ENCODE data around the gene UQCC2.

UQCC2 gene

DNA sequence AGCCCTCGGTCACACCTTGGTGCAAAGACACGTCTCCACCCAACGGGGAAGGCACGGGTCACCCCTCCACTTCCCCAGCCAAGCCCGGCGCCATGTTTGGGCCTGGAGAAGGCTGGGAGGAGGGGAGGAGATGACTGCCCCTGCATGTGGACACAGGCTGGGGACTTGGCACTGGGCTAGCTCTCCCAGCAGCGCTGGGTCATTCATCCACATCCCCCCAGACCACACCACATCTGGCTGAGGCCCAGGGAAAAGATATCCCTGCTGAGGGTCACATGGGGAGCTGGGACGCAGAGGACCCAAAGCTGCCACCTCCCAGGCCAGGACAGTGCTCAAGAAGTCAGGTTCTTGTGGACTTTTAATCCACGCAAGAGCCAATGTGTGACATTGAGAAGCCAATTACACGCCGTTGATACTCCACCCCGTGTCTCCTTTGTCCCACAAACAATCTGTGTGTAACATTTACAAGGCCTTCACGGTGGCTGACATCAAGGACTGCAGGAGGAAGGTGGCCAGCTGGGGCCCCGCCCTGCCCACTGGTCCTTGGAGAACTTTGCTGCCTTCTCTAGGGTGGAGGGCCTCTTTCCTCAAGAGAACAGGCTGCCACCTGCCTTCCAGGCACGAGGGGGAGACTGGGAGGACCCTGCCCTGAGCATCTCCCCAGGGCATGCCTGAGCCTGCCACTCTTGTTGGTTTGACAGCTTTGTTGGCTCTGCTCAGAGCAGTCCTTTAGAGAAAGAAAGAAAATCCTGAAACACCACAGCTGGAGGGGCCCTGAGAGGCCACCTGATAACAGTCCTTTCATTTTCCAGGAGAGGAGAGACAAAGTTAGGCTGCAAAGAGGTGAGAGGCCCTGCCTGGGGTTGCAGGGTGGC lies 40.5 kb upstream of the UQCC2 start:
- Histone ChIP-seq H3K4me3 (ENCODE audit: low read depth, low read length) (no peak overlapping the region), H2AFZ (ENCODE audit: low read length, unreplicated experiment) (no peak overlapping the region), H3K4me1 (ENCODE audit: control insufficient read depth, insufficient read depth, low read length, unreplicated experiment) (peaks cover 13% of the 10 kb centered on the region)

DNA sequence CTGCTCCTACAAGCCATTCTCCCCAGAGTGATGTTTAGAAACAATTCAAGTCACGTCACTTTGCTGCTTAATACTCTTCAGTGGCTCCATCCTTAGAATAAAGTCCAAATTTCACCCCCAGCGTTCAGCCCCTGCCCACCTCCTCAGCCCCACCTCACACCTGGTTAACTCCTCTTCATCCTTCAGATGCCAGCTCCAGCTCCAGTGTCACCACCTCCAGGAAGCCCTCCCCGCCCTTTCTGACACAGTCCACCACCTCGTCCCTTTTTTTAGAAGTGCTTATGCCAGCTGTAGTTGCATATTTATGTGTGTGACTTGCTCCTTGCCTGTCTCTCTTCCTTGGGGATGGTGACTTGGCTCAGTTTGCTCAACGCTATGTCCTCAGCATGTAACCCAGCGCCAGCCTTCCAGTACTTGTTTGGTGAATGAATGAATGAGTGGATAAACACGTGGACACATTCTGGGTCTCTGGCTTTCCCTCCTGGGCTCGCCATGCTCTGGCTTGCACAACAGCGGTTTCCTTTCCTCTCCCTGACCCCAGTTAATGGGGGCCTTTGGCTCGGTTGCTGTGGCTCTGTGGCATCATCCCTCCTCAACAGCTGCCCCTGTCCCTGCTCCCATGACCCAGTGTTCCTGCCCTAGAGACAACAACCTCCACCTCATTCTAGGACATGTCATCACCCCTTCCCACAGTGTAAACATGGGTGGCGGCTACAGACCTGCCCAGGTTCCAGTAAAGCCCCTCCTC lies 38.9 kb upstream of the UQCC2 start:
- Histone ChIP-seq H3K79me2 (ENCODE audit: control insufficient read depth, insufficient read depth, low read length, unreplicated experiment) (no peaks in the 10 kb centered on the region), H2AFZ (ENCODE audit: low read length, unreplicated experiment) (no peak overlapping the region), H3K27me3 (ENCODE audit: insufficient read depth, low read length) (no peaks in the 10 kb centered on the region), H3K27ac (ENCODE audit: low read depth, low read length) (0 out of 2 replicates have a peak overlapping the region, but pooled peaks have one; percentile 1), H3K4me3 (ENCODE audit: low read depth, low read length) (no peak overlapping the region), H3K36me3 (ENCODE audit: insufficient read depth, low read length) (no peaks in the 10 kb centered on the region), H3K4me1 (ENCODE audit: control insufficient read depth, insufficient read depth, low read length, unreplicated experiment) (peaks cover 29% of the 10 kb centered on the region)

More for the DNA sequence above, 40.5 kb upstream of the UQCC2 start:
- Histone ChIP-seq H3K27ac (ENCODE audit: low read depth, low read length) (no peak overlapping the region), H3K79me2 (ENCODE audit: control insufficient read depth, insufficient read depth, low read length, unreplicated experiment) (no peaks in the 10 kb centered on the region), H3K27me3 (ENCODE audit: insufficient read depth, low read length) (no peaks in the 10 kb centered on the region), H3K36me3 (ENCODE audit: insufficient read depth, low read length) (no peaks in the 10 kb centered on the region)

GRCh38 chr6:33749401-33749800 lies 37.9 kb upstream of the UQCC2 start:
- Histone ChIP-seq H3K27me3 (ENCODE audit: insufficient read depth, low read length) (no peaks in the 10 kb centered on the region), H3K4me3 (ENCODE audit: low read depth, low read length) (no peak overlapping the region), H3K36me3 (ENCODE audit: insufficient read depth, low read length) (no peaks in the 10 kb centered on the region), H3K4me1 (ENCODE audit: control insufficient read depth, insufficient read depth, low read length, unreplicated experiment) (peaks cover 29% of the 10 kb centered on the region), H3K27ac (ENCODE audit: low read depth, low read length) (no peak overlapping the region), H3K79me2 (ENCODE audit: control insufficient read depth, insufficient read depth, low read length, unreplicated experiment) (no peaks in the 10 kb centered on the region), H2AFZ (ENCODE audit: low read length, unreplicated experiment) (no peak overlapping the region)

GRCh38 chr6:33748841-33749240 lies 37.3 kb upstream of the UQCC2 start:
- Histone ChIP-seq H3K79me2 (ENCODE audit: control insufficient read depth, insufficient read depth, low read length, unreplicated experiment) (no peaks in the 10 kb centered on the region), H2AFZ (ENCODE audit: low read length, unreplicated experiment) (no peak overlapping the region), H3K27me3 (ENCODE audit: insufficient read depth, low read length) (no peaks in the 10 kb centered on the region), H3K36me3 (ENCODE audit: insufficient read depth, low read length) (no peaks in the 10 kb centered on the region), H3K4me3 (ENCODE audit: low read depth, low read length) (no peak overlapping the region), H3K27ac (ENCODE audit: low read depth, low read length) (no peak overlapping the region), H3K4me1 (ENCODE audit: control insufficient read depth, insufficient read depth, low read length, unreplicated experiment) (peaks cover 29% of the 10 kb centered on the region)

DNA sequence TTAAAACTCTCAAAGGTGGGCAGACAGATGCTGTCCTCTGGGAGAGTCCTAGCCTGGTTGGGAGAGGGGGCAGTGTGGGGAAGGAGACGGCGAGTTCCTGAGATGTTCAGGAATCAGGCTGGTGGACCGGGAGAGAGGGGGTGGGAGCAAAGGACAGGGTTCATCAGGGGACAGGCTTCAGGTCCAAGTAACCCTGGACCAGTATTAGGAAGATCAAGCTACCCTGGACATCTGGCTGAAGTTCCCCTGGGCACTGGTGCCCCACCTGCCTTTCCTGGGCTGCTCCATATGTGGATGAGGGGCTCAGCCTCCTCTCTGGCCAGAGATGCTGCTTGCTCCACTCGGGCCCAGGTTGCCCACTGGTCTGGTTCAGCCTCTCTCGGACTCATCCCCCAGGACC lies 36.3 kb upstream of the UQCC2 start:
- 0 out of 2 replicates have a peak, but pooled peaks cover 6% of the 10 kb centered on the region for H3K27me3 ChIP-seq (ENCODE audit: insufficient read depth, low read length)
- H2AFZ ChIP-seq (ENCODE audit: low read length, unreplicated experiment) = no peak overlapping the region
- no peaks in the 10 kb centered on the region for H3K79me2 ChIP-seq (ENCODE audit: control insufficient read depth, insufficient read depth, low read length, unreplicated experiment)
- no peaks in the 10 kb centered on the region for H3K36me3 ChIP-seq (ENCODE audit: insufficient read depth, low read length)
- H3K27ac ChIP-seq (ENCODE audit: low read depth, low read length) = no peak overlapping the region
- H3K4me3 ChIP-seq (ENCODE audit: low read depth, low read length) = no peak overlapping the region
- peaks cover 29% of the 10 kb centered on the region for H3K4me1 ChIP-seq (ENCODE audit: control insufficient read depth, insufficient read depth, low read length, unreplicated experiment)

GRCh38 chr6:33746651-33747100 lies 35.2 kb upstream of the UQCC2 start, which contains the start of gene IP6K3:
Gene IP6K3 (minus strand): TSS chr6:33746905. CDS start chr6:33735476, 11,429 bp downstream.
- Histone ChIP-seq H3K4me3 (ENCODE audit: low read depth, low read length) (no peak within 1 kb of the TSS; the same call in 1 of the 2 replicates), H3K27me3 (ENCODE audit: insufficient read depth, low read length) (peaks cover 13% of the 10 kb centered on the region; the same call in 1 of the 2 replicates), H3K4me1 (ENCODE audit: control insufficient read depth, insufficient read depth, low read length, unreplicated experiment) (peaks cover 29% of the 10 kb centered on the region), H3K79me2 (ENCODE audit: control insufficient read depth, insufficient read depth, low read length, unreplicated experiment) (no peaks in the 10 kb centered on the region), H3K36me3 (ENCODE audit: insufficient read depth, low read length) (no peaks in the 10 kb centered on the region), H2AFZ (ENCODE audit: low read length, unreplicated experiment) (no peak within 1 kb of the TSS), H3K27ac (ENCODE audit: low read depth, low read length) (0 out of 2 replicates have a peak within 1 kb of the TSS, but pooled peaks have one; percentile 9)

DNA sequence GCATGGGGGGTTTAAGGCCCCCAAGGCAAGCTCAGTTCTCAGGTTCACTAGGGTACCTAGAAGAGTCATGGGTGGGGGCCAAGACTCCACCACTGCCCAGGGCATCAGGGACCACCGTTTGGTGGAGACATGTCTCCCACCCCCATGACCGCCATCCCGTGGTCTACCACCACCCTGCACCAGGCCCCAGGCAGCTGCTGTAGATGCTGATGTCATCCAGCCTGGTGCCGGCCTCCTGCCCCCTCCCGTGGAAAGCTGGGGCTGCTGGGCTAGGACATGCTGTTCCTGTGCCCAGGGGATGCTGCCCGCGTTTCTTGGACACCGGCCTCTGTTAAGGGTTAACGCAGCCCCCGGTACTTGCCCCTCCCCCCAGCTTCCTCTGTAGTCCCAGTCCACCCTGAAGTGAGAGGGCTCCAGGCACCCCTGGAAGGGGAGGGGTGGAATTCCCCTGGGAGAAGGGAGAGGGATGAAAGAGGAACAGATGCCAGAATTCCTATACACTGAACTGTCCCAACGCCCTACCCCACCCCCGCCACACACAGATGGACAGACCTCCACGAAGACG lies 34.6 kb upstream of the UQCC2 start:
- Histone ChIP-seq H3K4me1 (ENCODE audit: control insufficient read depth, insufficient read depth, low read length, unreplicated experiment) (peaks cover 23% of the 10 kb centered on the region), H3K36me3 (ENCODE audit: insufficient read depth, low read length) (no peaks in the 10 kb centered on the region), H3K4me3 (ENCODE audit: low read depth, low read length) (no peak overlapping the region; the same call in 1 of the 2 replicates), H3K27me3 (ENCODE audit: insufficient read depth, low read length) (peaks cover 13% of the 10 kb centered on the region; the same call in 1 of the 2 replicates), H3K27ac (ENCODE audit: low read depth, low read length) (0 out of 2 replicates have a peak overlapping the region, but pooled peaks have one; percentile 9), H3K79me2 (ENCODE audit: control insufficient read depth, insufficient read depth, low read length, unreplicated experiment) (no peaks in the 10 kb centered on the region), H2AFZ (ENCODE audit: low read length, unreplicated experiment) (no peak overlapping the region)

GRCh38 chr6:33745548-33745947 lies 34.0 kb upstream of the UQCC2 start:
- no peaks in the 10 kb centered on the region for H3K79me2 ChIP-seq (ENCODE audit: control insufficient read depth, insufficient read depth, low read length, unreplicated experiment)
- peaks cover 18% of the 10 kb centered on the region for H3K4me1 ChIP-seq (ENCODE audit: control insufficient read depth, insufficient read depth, low read length, unreplicated experiment)
- no peaks in the 10 kb centered on the region for H3K36me3 ChIP-seq (ENCODE audit: insufficient read depth, low read length)
- H3K27ac ChIP-seq (ENCODE audit: low read depth, low read length) = no peak overlapping the region
- H2AFZ ChIP-seq (ENCODE audit: low read length, unreplicated experiment) = no peak overlapping the region
- H3K4me3 ChIP-seq (ENCODE audit: low read depth, low read length) = no peak overlapping the region
- H3K27me3 ChIP-seq (ENCODE audit: insufficient read depth, low read length) = peaks cover 13% of the 10 kb centered on the region; the same call in 1 of the 2 replicates

- H3K27me3 ChIP-seq (ENCODE audit: insufficient read depth, low read length) = peaks cover 13% of the 10 kb centered on the region; the same call in 1 of the 2 replicates
- H2AFZ ChIP-seq (ENCODE audit: low read length, unreplicated experiment) = no peak overlapping the region
- H3K27ac ChIP-seq (ENCODE audit: low read depth, low read length) = no peak overlapping the region
- H3K4me1 ChIP-seq (ENCODE audit: control insufficient read depth, insufficient read depth, low read length, unreplicated experiment) = peaks cover 18% of the 10 kb centered on the region
- H3K4me3 ChIP-seq (ENCODE audit: low read depth, low read length) = no peak overlapping the region
- H3K36me3 ChIP-seq (ENCODE audit: insufficient read depth, low read length) = no peaks in the 10 kb centered on the region
- H3K79me2 ChIP-seq (ENCODE audit: control insufficient read depth, insufficient read depth, low read length, unreplicated experiment) = no peaks in the 10 kb centered on the region
These were observed 33.5 kb upstream of the UQCC2 start for GRCh38 chr6:33744895-33745546.
